ENCODE results near the gene CADM2. TPM values are rescaled to one million over a fixed set of nuclear protein-coding genes. Genes with fewer than 3 reads are reported as not detected.

Gene CADM2
- total RNA-seq, 4 donors from 2014 or later = 0.13 to 2.1 (median 0.58) TPM

DNA sequence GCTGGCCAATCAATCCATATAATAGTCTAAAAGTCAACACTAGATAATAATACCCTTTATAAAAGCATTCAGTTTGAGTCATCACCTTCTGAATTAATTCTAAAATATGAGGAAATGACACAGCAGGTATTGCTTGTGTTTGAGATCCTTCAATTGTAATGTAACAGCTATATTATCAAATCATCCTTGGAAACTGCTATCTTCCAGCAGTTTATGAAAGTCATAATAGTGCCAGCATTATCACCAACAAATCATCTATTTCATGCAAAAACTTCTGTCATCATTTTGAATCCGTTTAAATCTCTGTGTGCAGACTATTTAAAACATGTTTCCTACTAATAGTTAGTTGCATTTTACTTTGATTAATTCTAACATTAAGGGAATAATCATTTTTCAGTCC, 468.7 kb downstream of the CADM2 start:
- 50 to 62% methylated on average over 1 of the region's 1 CpG for WGBS, 2 donors
- H3K4me3 ChIP-seq (ENCODE audit: low read depth, poor library complexity, severe bottlenecking) = no peak overlapping the region
- no peak for DNase-seq (ENCODE audit: low spot score in 2 of 2)
- intact Hi-C loops (cut with DNase I; ENCODE audit: low total_unique reads) = no loop called here
- TF ChIP-seq, protein P1, sequence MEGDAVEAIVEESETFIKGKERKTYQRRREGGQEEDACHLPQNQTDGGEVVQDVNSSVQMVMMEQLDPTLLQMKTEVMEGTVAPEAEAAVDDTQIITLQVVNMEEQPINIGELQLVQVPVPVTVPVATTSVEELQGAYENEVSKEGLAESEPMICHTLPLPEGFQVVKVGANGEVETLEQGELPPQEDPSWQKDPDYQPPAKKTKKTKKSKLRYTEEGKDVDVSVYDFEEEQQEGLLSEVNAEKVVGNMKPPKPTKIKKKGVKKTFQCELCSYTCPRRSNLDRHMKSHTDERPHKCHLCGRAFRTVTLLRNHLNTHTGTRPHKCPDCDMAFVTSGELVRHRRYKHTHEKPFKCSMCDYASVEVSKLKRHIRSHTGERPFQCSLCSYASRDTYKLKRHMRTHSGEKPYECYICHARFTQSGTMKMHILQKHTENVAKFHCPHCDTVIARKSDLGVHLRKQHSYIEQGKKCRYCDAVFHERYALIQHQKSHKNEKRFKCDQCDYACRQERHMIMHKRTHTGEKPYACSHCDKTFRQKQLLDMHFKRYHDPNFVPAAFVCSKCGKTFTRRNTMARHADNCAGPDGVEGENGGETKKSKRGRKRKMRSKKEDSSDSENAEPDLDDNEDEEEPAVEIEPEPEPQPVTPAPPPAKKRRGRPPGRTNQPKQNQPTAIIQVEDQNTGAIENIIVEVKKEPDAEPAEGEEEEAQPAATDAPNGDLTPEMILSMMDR (IDR thresholded peaks at IDR 0.05) = no peak
- TF ChIP-seq POLR2A (IDR thresholded peaks at IDR 0.05) = no peak

DNA sequence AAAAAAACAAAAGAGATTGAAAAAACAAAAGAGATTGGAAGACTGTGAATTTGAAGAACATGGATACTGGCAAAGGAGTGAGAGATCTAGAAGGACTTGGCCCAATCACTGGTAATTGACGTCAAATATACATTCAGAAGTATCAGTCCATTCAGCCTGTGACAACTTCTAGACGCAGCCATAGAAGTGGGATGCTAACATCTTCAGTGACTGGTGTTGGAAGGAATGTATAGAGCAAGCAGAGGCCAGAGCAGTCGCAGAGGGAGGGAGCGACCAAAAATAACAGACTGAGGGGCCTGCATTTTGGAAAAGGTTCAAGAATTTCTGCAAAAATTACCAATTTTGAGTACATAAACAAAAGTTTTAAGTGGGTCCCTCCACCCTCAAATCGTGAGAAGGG, 473.3 kb downstream of the CADM2 start:
- TF ChIP-seq POLR2A (IDR thresholded peaks at IDR 0.05) = no peak
- TF ChIP-seq, protein P1 (IDR thresholded peaks at IDR 0.05) = no peak
- no peak for DNase-seq (ENCODE audit: low spot score in 2 of 2)
- intact Hi-C loops (cut with DNase I; ENCODE audit: low total_unique reads) = no loop called here
- WGBS, 2 donors = 63 to 69% methylated on average over 5 of the region's 5 CpGs
- H3K4me3 ChIP-seq (ENCODE audit: low read depth, poor library complexity, severe bottlenecking) = no peak overlapping the region

DNA sequence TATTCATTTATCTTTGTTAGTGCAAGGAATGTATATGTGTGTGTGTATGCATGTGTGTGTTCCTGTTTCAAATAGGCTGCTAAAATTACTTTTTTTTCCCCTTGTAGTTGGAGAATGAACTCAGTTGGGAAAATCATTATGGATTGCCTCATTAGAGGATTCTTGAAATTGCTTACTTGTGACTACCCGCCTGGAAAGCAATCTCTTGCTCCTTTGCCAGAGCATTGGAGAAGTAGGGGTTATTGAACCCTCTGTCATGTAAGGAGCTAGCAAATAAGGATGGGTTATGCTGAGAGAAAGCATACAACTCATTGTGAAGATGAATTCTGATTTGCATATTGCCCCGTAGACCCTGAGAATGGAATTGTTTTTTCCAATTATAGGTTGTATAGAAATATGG, 474.5 kb downstream of the CADM2 start:
- no peak for TF ChIP-seq POLR2A (IDR thresholded peaks at IDR 0.05)
- TF ChIP-seq, protein P1 (IDR thresholded peaks at IDR 0.05) = no peak
- no peak overlapping the region for H3K4me3 ChIP-seq (ENCODE audit: low read depth, poor library complexity, severe bottlenecking)
- WGBS, 2 donors = 61 to 71% methylated on average over 2 of the region's 2 CpGs
- intact Hi-C loops (cut with DNase I; ENCODE audit: low total_unique reads) = no loop called here
- no peak for DNase-seq (ENCODE audit: low spot score in 2 of 2)

DNA sequence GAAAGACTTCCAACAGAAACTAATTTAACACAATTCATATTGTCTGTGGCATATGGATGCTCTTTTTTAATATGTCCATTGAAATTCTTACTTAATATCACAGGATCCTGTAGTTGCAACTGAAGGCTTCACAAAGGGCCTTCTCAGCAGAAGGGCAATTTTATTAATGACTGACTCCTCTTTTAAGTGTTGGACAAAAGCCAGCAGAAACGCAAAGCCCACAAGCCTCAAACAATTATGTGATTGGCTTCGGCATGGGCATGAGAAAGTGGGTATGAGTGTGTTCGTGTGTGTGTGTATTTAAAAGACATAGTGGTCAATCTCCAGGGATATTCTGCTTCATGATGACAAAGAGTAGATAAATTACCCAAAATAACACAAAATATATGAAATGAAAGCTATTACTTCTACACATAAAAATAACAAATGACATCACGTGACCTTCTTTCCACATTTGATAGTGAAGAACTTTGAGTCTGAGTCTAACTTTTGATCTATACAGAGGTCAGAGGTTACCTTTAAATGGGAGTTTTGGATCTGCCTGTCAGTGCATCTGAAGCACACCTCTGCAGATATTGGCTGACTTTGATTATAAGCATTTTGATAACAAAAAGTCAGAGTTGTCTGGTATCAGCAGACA, 496.9 kb downstream of the CADM2 start:
- TF ChIP-seq POLR2A (IDR thresholded peaks at IDR 0.05) = no peak
- TF ChIP-seq, protein P1 (IDR thresholded peaks at IDR 0.05) = no peak
- DNase-seq (ENCODE audit: low spot score in 2 of 2) = no peak
- intact Hi-C loops (cut with DNase I; ENCODE audit: low total_unique reads) = no loop called here
- no peak overlapping the region for H3K4me3 ChIP-seq (ENCODE audit: low read depth, poor library complexity, severe bottlenecking)
- 63 to 74% methylated on average over 4 of the region's 4 CpGs for WGBS, 2 donors

DNA sequence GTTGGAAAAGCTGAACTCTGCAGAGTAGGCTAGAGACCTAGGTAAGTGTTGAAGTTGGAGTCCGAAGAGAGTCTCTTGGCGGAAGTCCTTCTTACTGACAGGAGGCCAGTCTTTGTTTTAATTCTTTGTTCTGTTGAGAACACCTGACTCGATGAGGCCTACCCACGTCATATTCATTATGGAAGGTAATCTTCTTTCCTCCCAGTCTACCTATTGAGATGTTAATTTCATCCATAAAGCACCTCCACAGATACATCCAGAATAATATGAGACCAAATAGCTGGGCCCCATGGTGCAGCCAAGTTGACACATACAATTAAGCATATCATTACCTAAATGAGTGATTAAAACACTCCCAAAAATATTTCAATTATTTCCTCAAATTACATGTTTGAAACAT, 515.5 kb downstream of the CADM2 start:
- TF ChIP-seq POLR2A (IDR thresholded peaks at IDR 0.05) = no peak
- TF ChIP-seq, protein P1 (IDR thresholded peaks at IDR 0.05) = no peak
- WGBS, 2 donors = 91 to 92% methylated on average over 4 of the region's 4 CpGs
- no peak for DNase-seq (ENCODE audit: low spot score in 2 of 2)
- H3K4me3 ChIP-seq (ENCODE audit: low read depth, poor library complexity, severe bottlenecking) = no peak overlapping the region
- intact Hi-C loops (cut with DNase I; ENCODE audit: low total_unique reads) = no loop called here

DNA sequence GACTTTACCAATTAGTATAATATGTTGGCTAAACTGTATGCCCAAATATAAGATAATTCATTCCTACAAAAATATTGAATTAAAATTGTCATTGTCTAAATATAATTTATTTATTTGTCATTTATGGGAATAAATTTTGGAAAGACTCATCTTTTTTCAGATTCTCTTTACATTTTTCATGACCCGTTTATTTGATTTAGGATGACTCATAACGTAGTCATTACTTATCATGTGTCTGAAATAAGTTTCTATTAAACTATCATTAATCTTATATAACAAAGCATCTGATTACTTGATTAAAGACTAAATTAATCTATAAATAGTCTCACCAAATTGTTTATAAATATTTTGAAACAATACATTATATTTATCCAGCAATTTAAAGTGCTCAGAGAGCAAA, 516.6 kb downstream of the CADM2 start:
- TF ChIP-seq, protein P1 (IDR thresholded peaks at IDR 0.05) = no peak
- no peak for TF ChIP-seq POLR2A (IDR thresholded peaks at IDR 0.05)
- no peak for DNase-seq (ENCODE audit: low spot score in 2 of 2)
- 60 to 67% methylated on average over 2 of the region's 2 CpGs for WGBS, 2 donors
- intact Hi-C loops (cut with DNase I; ENCODE audit: low total_unique reads) = no loop called here
- H3K4me3 ChIP-seq (ENCODE audit: low read depth, poor library complexity, severe bottlenecking) = no peak overlapping the region
